Caco-2 (cell line): ENCODE results near the gene MESD. TPM values are rescaled to one million over a fixed set of nuclear protein-coding genes. Genes with fewer than 3 reads are reported as not detected.

Experiments used
- BruUV-seq: library from RNA; stranded (reverse); fragments of 400-500 nt; replicated peaks from 2 replicates; lab custom pipeline; 2021; lab: Mats Ljungman, UMichigan
- CTCF ChIA-PET: fragments of 300-600 bp; sonication (Branson Sonifier 250); formaldehyde crosslinking; loops from one replicate; lab custom pipeline; 2022; ENCODE audit warnings: antibody characterized with exemption; lab: Charles Lee
- POLR2A ChIA-PET: fragments of 300-600 bp; sonication (Branson Sonifier 250); formaldehyde crosslinking; loops from one replicate; lab custom pipeline; 2022; ENCODE audit warnings: antibody characterized with exemption; lab: Charles Lee
- DNase-seq, 2 experiments: peaks; one replicate each; pipeline versions ENCODE4 v3.0.0 to v3.0.0-alpha.2; 2020 to 2022
- H3K27me3 ChIP-seq: replicated peaks from 2 replicates; pipeline ENCODE4 v1.6.0; 2011; ENCODE audit warnings: low read length; ENCODE audit not compliant: control insufficient read depth, insufficient read depth
- H3K36me3 ChIP-seq: 2 replicates; pipeline ENCODE4 v1.5.1; 2011; ENCODE audit warnings: low read length; ENCODE audit not compliant: control insufficient read depth, insufficient read depth
- H3K4me1 ChIP-seq: fragments of 250-450 bp; sonication (Bioruptor Pico); 2 replicates; pipeline ENCODE4 v1.5.1; 2020; ENCODE audit warnings: mild to moderate bottlenecking
- H3K4me3 ChIP-seq: 2 replicates; pipeline ENCODE4 v1.5.1; 2011; ENCODE audit warnings: low read depth, mild to moderate bottlenecking, control low read depth, low read length
- H3K9me3 ChIP-seq: fragments of 250-450 bp; sonication (Bioruptor Pico); 2 replicates; pipeline ENCODE4 v1.5.1; 2020; ENCODE audit warnings: mild to moderate bottlenecking, moderate library complexity
- H3K27ac Mint-ChIP-seq: one replicate; pipeline ENCODE4 v1.8.0; 2022; ENCODE audit warnings: mixed read lengths; ENCODE audit not compliant: unreplicated experiment
- H3K27me3 Mint-ChIP-seq: one replicate; pipeline ENCODE4 v1.8.0; 2022; ENCODE audit warnings: mixed read lengths; ENCODE audit not compliant: insufficient read depth, unreplicated experiment
- H3K36me3 Mint-ChIP-seq: one replicate; pipeline ENCODE4 v1.8.0; 2022; ENCODE audit warnings: mild to moderate bottlenecking, mixed read lengths; ENCODE audit not compliant: insufficient read depth, unreplicated experiment
- H3K4me1 Mint-ChIP-seq: one replicate; pipeline ENCODE4 v1.8.0; 2022; ENCODE audit warnings: low read depth, mixed read lengths; ENCODE audit not compliant: unreplicated experiment
- H3K4me3 Mint-ChIP-seq: one replicate; pipeline ENCODE4 v1.8.0; 2022; ENCODE audit warnings: mild to moderate bottlenecking, moderate library complexity, mixed read lengths; ENCODE audit not compliant: unreplicated experiment
- H3K9me3 Mint-ChIP-seq: one replicate; pipeline ENCODE4 v1.8.0; 2022; ENCODE audit warnings: mixed read lengths; ENCODE audit not compliant: unreplicated experiment
- CTCF ChIP-seq, 2 experiments: fragments of 200-600 bp in 1 of 2; IDR thresholded peaks; 1 replicate in 1 of 2; 2 replicates in 1 of 2; pipeline versions ENCODE4 v1.5.1 to v1.8.0; 2011 to 2022; ENCODE audit warnings: antibody characterized with exemption in 1 of 2, control low read depth in 1 of 2, inconsistent platforms in 1 of 2, low read depth in 1 of 2, low read length in 1 of 2, mild to moderate bottlenecking in 1 of 2, moderate library complexity in 1 of 2; ENCODE audit not compliant: insufficient read depth in 1 of 2, severe bottlenecking in 1 of 2, unreplicated experiment in 1 of 2
- intact Hi-C: fragments of 100-400 bp; cut with micrococcal nuclease; formaldehyde crosslinking; loops from one replicate; pipeline ENCODE4 v1.10.0; 2022; ENCODE audit not compliant: unreplicated experiment
- total RNA-seq: library from RNA; stranded (reverse); gene quantifications from 2 replicates; pipeline ENCODE4 v1.2.3, GENCODE V29; 2022

MESD gene
- total RNA-seq, 1 experiment from 2014 or later = 30.3 TPM

GRCh38 chr15:80921736-80922410 is 67.7 kb downstream of the MESD start:
- Histone ChIP-seq H3K4me3 (no peak overlapping the region), H3K27me3 (no peaks in the 10 kb centered on the region), H3K9me3 (no peaks in the 10 kb centered on the region), H3K36me3 (no peaks in the 10 kb centered on the region), H3K4me1 (no peaks in the 10 kb centered on the region)
- CTCF ChIA-PET = no interaction called here
- Mint-ChIP-seq H3K4me3 (no peak overlapping the region), H3K27me3 (no peaks in the 10 kb centered on the region), H3K9me3 (no peaks in the 10 kb centered on the region), H3K4me1 (no peaks in the 10 kb centered on the region), H3K27ac (no peak overlapping the region), H3K36me3 (no peaks in the 10 kb centered on the region)
- no peak for TF ChIP-seq CTCF (IDR thresholded peaks at IDR 0.05; ENCODE audit: insufficient read depth in 1 of 2, low read depth in 1 of 2, low read length in 1 of 2, severe bottlenecking in 1 of 2, unreplicated experiment in 1 of 2)
- intact Hi-C loops = no loop called here
- no TSS peak for BruUV-seq
- POLR2A ChIA-PET = no interaction called here
- DNase-seq = no peak

- H3K4me1 ChIP-seq = no peaks in the 10 kb centered on the region
- no peaks in the 10 kb centered on the region for H3K27me3 ChIP-seq
- Mint-ChIP-seq H3K27me3 (no peaks in the 10 kb centered on the region), H3K4me3 (no peak overlapping the region), H3K4me1 (no peaks in the 10 kb centered on the region), H3K27ac (no peak overlapping the region), H3K36me3 (no peaks in the 10 kb centered on the region), H3K9me3 (no peaks in the 10 kb centered on the region)
- no peak for TF ChIP-seq CTCF (IDR thresholded peaks at IDR 0.05; ENCODE audit: insufficient read depth in 1 of 2, low read depth in 1 of 2, low read length in 1 of 2, severe bottlenecking in 1 of 2, unreplicated experiment in 1 of 2)
- H3K9me3 ChIP-seq = no peaks in the 10 kb centered on the region
- POLR2A ChIA-PET = no interaction called here
- no peak for DNase-seq
- no peaks in the 10 kb centered on the region for H3K36me3 ChIP-seq
- intact Hi-C loops = no loop called here
- CTCF ChIA-PET = no interaction called here
- no peak overlapping the region for H3K4me3 ChIP-seq
- no TSS peak for BruUV-seq
These were observed 69.3 kb downstream of the MESD start for GRCh38 chr15:80920271-80920699.

DNA sequence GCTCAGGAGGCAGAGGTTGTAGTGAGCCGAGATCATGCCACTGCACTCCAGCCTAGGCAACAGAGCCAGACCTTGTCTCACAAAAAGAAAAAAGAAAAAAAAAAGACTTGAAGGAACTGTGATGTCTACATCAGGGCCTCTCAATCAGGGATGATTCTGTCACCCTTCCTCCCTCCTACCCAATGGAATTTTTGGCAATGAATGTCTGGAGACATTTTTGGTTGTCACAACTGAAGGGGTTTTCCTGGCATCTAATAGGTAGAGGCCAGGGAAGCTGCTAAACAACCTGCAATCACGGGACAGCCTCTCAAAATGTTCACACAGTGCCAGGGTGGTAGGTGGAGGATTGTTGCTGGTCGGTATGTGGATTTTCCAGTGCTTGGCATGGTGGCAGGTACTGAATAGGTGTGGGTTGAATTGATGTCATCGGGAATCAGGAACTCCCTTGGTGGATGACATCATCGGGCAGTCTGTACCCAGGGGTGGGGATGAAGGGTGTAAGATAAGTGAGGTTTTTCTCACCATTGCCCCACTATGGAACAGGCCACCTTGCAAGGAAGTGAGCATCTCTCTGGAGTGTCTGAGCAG is 71.3 kb downstream of the MESD start:
- H3K36me3 Mint-ChIP-seq = no peaks in the 10 kb centered on the region
- no TSS peak for BruUV-seq
- ChIA-PET CTCF (no interaction called here), POLR2A (no interaction called here)
- H3K4me3 Mint-ChIP-seq = no peak overlapping the region
- no peak for TF ChIP-seq CTCF (IDR thresholded peaks at IDR 0.05; ENCODE audit: insufficient read depth in 1 of 2, low read depth in 1 of 2, low read length in 1 of 2, severe bottlenecking in 1 of 2, unreplicated experiment in 1 of 2)
- H3K27me3 Mint-ChIP-seq = no peaks in the 10 kb centered on the region
- Histone ChIP-seq H3K36me3 (no peaks in the 10 kb centered on the region), H3K27me3 (no peaks in the 10 kb centered on the region), H3K4me3 (no peak overlapping the region), H3K4me1 (no peaks in the 10 kb centered on the region), H3K9me3 (no peaks in the 10 kb centered on the region)
- H3K4me1 Mint-ChIP-seq = no peaks in the 10 kb centered on the region
- no peak overlapping the region for H3K27ac Mint-ChIP-seq
- intact Hi-C loops = no loop called here
- H3K9me3 Mint-ChIP-seq = no peaks in the 10 kb centered on the region
- DNase-seq = no peak
